ENCODE data around the gene BRIP1.

DNA sequence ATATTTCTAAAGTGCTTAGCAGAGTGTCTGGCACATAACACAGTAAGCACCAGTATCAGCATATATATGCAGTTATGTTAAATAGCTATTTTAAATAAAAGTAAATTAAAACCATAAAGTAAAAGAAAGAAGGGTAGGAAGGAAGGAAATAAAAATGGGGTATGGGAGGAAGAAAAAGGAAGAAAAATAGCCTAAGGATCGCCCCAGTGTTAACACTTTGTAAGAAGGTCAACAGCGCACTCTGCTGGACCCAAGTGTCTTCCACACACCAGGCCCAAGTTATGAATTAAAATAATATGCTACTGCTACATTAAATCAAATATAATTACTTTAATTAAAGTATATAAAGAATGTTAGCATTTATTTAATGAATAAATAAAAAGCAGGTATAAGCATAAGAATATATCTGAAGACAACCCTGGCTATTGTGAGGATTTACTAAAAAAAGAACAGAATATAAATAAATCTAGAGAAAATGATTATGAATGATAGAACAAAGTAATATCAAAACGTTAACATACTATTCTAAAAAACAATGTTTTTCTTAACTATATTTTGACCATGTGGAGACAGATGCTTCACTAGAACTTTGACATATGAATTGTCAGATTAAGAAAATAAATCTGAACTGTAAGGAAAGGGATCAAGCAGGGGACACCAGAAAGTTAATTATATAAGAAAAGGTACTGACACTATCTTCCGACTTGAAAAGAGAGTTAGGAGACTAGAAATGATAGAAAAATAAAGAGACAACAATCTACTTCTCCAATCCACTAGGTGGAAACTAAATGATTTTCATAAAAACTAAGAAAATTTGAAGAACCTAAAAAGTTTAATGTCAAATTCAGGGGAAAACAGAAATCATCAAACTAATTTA, 25.9 kb downstream of the BRIP1 start:
- TF ChIP-seq POLR2A (IDR thresholded peaks at IDR 0.05; ENCODE audit: low read depth) = no peak
- TF ChIP-seq, protein P1, sequence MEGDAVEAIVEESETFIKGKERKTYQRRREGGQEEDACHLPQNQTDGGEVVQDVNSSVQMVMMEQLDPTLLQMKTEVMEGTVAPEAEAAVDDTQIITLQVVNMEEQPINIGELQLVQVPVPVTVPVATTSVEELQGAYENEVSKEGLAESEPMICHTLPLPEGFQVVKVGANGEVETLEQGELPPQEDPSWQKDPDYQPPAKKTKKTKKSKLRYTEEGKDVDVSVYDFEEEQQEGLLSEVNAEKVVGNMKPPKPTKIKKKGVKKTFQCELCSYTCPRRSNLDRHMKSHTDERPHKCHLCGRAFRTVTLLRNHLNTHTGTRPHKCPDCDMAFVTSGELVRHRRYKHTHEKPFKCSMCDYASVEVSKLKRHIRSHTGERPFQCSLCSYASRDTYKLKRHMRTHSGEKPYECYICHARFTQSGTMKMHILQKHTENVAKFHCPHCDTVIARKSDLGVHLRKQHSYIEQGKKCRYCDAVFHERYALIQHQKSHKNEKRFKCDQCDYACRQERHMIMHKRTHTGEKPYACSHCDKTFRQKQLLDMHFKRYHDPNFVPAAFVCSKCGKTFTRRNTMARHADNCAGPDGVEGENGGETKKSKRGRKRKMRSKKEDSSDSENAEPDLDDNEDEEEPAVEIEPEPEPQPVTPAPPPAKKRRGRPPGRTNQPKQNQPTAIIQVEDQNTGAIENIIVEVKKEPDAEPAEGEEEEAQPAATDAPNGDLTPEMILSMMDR (IDR thresholded peaks at IDR 0.05) = peak; percentile 48 to 65 (median 48)
